GM18870 (cell line): ENCODE results near the gene CTCF.
A peak's percentile ranks its signal among the peaks of the same experiment; 100 is the strongest.
"Not testable (repeated sequence)": the region's sequence is repeated elsewhere in the genome, so short reads cannot be mapped to it uniquely, and the experiment has no call there.

ENCODE experiments used
- ATAC-seq: cut with Tn5 transposase; IDR thresholded peaks from one replicate; pipeline ENCODE4 v1.9.1; 2021; ENCODE audit warnings: moderate library complexity; ENCODE audit not compliant: unreplicated experiment

The CTCF gene, protein sequence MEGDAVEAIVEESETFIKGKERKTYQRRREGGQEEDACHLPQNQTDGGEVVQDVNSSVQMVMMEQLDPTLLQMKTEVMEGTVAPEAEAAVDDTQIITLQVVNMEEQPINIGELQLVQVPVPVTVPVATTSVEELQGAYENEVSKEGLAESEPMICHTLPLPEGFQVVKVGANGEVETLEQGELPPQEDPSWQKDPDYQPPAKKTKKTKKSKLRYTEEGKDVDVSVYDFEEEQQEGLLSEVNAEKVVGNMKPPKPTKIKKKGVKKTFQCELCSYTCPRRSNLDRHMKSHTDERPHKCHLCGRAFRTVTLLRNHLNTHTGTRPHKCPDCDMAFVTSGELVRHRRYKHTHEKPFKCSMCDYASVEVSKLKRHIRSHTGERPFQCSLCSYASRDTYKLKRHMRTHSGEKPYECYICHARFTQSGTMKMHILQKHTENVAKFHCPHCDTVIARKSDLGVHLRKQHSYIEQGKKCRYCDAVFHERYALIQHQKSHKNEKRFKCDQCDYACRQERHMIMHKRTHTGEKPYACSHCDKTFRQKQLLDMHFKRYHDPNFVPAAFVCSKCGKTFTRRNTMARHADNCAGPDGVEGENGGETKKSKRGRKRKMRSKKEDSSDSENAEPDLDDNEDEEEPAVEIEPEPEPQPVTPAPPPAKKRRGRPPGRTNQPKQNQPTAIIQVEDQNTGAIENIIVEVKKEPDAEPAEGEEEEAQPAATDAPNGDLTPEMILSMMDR

DNA sequence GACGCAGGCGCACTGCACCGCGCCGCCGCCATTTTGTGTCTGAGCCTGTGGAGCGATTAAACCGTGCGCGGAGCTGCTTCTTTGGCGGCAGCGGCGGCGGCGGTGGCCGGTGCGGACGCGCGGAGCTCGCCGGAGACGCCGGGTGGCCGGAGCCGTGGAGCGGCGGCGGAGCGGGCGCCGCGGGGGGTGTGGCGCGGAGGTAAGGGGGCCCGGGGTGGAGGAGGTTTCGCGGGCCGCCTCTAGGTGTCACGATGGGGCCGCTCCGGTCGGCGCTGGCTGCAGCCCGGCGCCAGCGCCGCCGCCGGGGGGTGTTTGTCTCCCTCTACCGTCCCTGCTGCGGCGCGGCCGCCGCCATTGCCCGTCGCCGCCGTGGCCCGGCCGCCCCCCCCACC lies at the start of gene CTCF:
Gene CTCF, plus strand, starts transcription at position 1 of the 392 bp plus-strand sequence. CDS start 48,307 bp downstream, outside the sequence.
- peak; percentile 23 for ATAC-seq

DNA sequence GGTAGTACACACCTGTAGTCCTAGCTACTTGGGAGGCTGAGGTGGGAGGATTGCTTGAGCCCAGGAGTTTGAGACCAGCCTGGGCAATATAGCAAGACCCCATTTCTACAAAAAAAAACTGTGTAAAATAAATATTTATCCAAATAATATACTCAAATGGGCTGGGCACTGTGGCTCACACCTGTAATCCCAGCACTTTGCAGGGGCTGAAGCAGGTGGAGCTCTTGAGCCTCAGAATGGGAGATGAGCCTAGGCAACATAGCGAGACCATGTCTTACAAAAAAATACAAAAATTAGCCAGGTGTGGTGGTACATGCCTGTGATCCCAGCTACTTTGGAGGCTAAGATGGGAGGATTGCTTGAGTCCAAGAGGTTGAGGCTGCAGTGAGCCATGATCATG lies 48.4 kb upstream of the CTCF start:
- ATAC-seq: not testable (repeated sequence)

- peak; percentile 42 for ATAC-seq
These were observed 47.9 kb upstream of the CTCF start for GRCh38 chr16:67514382-67514828.

GRCh38 chr16:67516296-67517154 lies 45.8 kb upstream of the CTCF start:
- no peak for ATAC-seq

DNA sequence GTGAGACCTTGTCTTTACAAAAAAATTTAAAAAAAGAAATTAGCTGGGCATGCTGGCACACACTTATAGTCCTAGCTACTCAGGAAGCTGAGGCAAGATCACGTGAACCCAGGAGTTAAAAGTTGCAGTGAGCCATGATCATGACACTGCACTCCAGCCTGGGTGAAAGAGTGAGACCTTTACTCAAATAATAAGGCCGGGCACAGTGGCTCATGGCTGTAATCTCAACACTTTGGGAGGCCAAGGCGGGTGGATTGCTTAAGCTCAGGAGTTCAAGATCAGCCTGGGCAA lies 45.2 kb upstream of the CTCF start:
- ATAC-seq: no peak

GRCh38 chr16:67517661-67518423 lies 44.5 kb upstream of the CTCF start:
- ATAC-seq: peak; percentile 31

GRCh38 chr16:67518676-67519075 lies 43.6 kb upstream of the CTCF start:
- ATAC-seq: no peak

GRCh38 chr16:67519242-67519641 lies 43.1 kb upstream of the CTCF start:
- no peak for ATAC-seq

DNA sequence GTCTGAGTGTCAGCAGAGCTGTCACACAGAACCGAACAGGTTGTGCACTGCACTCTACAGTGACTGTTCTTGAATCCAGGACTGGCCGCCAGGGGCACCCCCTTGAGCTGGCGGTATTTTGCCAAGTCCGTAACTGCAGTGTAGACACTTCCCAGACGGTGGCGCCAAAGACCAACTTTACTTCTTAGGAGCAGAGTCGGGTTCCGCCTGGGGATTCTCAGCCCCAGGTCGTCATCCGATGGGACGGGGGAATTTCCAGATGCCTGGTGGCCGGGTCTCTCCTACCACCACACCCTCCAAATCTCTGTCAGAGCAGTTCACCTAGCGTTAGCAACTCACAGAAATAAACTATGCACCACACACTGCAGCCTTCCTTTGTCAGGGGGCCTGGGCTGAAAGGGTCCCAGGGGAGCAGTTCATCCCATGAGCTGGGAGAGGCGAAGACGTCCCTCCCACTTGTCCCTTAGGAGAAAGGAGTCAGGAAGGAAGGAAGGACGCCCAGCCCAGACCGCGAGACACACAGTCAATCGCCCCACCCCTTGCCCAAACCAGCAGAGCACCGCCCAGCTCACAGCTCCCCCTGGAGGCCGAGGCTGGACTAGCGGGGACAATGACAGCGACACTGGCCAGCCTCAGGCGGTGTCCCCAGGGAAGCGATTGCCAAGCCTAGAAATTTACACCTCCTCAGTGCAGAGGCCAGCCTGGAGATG lies 41.1 kb upstream of the CTCF start:
- ATAC-seq: peak; percentile 61

GRCh38 chr16:67525176-67525860 lies 37.0 kb upstream of the CTCF start:
- ATAC-seq: no peak

GRCh38 chr16:67526149-67526791 lies 36.1 kb upstream of the CTCF start:
- ATAC-seq: no peak

DNA sequence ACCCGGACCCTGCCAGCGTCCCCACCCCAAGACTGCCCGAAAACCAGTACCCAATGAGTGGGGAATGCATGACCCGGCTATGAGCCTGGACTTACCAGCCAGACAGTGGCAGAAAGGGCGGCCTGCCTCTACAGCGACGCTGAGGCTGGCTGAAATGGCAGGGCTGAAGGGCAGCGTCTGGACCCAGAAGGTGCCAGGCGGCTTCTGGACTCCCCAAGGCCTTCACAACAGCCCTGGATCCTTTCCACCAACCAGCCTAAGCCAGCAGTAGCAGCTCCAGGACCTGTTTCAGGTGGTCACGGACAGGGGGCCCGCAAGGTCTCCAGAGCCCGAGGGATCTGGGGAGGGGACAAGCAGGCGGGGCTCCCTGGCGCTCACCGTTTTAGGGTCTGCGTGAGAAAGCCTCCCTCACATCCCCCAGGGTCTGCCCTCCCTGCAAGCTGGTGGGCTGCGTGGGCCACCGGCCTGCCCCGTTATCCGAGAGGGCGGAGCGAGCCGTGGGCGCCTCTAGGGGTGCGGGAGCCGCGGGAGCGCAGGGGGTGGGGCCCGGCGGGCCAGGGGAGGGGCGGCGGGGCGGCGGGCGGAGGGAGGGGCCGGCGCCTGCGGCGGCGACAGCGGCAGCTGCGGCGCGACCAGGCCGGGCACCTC lies 34.0 kb upstream of the CTCF start, which contains the start of gene RIPOR1:
Gene RIPOR1, plus strand, starts transcription at position 608 of the 648 bp plus-strand sequence. CDS start 9,618 bp downstream, outside the sequence.
- ATAC-seq: no peak

DNA sequence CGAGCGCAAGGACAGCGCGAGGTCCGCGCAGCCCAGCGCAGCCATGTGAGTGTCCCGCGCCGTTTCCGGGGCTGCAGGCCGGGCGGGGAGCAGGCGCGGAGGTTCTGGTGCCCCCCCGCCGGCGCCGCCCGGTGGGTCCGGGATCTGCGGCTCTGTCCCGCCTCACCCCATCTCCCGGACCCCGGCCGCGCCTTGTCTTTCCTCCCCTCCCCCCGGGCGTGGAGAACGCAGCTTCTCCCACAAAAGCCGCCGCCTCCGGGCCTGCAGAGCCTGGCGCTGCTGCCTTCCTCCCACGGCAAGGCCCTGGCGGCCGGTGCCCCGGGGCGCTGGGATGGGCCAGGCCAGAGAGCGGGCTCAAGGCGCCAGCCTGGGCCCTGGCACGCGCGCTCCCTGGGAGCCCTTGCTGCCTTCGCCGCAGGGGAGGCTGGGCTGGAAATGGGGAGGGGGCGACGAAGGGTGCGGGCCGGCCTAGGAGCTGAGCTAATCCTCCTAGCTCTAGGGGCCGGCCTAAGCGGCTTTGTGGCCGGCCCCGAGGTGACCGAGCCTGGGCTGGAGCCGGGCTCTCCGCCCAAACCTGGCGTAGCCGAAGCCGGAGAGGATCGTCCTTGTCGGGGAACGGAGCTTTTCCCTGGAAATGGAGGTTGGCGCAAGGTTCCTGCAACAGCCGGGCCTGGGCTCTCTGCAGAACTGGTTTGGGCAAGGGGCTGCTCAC lies 33.3 kb upstream of the CTCF start:
- ATAC-seq: no peak

GRCh38 chr16:67529582-67530012 lies 32.7 kb upstream of the CTCF start:
- no peak for ATAC-seq

- ATAC-seq: no peak
These were observed 32.0 kb upstream of the CTCF start for GRCh38 chr16:67530013-67530939.

DNA sequence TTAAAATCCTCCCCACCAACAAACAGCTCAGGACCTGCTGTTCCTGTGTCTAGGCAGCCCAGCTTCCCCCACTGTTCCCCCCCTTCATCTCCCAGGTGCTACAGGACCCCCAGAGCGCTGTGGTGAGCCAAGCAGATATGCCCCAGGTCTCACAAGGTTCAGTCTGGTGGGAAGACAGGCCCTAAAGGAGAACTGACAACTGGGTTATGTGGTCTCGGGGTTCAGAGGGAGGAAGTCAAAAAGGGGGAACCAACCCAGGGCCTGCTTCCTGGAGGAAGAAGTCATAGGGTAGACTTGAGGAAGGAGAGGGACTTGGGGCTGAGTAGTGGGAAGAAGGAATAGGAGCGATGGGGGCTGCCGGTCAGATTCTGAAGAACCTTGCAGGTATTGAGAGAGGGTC lies 31.1 kb upstream of the CTCF start:
- ATAC-seq: no peak
